ENCODE data around the gene KRI1.

Gene KRI1

DNA sequence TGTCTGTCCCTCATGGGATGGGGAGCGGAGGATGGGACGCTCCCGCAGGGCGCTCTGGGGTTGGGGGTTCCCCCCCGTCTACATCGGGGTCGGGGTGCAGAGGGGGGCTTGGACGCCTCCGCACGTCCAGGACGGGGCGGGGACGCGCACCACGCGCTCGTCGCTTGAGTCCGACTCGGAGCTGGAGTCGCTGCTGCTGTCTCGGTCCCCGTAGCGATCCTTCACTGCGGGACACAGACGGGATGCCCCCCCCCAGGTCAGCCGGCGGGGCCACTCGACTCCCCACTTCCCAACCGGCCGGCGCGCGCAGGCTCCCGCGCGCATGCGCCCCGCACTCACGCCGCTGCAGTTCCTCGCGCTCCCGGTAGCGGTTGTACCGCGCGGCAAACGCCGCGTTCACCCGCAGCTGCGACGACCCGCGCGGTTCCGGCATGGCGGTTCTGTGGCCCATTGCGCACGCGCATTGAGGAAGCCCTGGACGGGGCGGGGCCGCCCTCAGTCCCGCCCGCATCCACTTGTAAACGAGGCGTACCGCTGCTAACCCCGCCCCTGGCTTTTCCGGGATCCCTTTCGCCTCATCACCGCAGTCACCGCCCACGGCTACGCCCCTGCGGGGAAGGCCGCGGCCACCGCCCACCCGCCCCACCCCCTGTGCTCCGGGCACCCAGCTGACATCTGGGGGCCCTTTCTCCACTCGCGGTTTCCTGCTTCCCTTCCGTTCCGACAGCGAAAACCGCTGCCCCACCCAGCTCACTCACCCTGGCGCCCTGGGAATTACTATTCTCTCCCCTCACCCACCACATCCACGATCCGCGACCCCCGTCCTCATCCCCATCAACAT is at the start of gene KRI1:
Gene KRI1, minus strand, starts transcription at position 444 of the 841 bp plus-strand sequence. Its CDS starts 11 bp downstream, at position 433.
- DNase-seq (ENCODE audit: low read depth) = peak; percentile 98

DNA sequence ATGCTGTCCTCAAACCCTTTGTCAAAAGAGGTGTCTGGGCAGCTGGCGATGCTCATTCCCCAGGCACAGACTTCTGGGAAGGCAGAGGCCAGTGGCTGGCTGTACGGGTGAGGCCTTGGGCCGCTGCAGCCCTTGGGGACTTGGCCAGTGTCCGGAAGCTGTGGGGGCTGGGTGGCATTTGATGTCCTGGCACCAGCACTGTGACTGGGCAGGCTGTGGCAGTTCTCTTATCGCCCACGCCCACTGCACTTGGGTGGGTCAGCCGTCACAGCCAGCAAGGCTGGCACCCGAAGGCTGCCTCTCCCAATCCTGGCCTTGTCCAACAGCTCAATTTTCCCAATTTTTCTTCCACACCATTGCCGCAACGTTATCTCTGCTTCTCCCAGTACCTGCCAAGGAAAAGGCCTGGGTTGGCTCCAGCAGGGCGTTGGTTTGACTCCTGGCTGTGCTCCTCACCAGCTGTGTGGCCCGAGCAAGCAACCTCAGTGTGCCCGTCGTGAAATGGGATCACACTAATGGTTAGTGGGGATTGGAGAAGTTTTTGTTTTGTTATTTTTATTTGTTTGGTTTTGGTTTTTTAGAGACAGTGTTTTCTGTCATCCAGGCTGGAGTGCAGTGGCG is 46.8 kb upstream of the KRI1 start:
- DNase-seq (ENCODE audit: low read depth) = no peak

DNA sequence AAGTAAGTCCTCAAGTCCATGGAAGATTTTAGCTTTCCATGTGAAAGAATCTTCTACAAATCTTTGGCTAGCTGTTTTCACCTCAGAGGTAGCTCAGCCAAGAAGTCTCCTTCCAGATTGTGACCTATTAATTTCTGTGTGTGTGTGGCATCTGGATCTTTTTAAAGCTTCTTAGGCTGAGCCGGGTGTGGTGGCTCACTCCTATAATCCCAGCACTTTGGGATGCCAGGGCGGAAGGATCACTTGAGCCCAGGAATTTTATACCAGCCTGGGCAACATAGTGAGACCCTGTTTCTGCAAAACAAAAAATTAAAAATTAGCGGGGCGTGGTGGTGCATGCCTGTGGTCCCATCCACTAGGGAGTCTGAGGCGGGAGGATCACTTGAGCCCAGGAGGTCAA is 46.1 kb upstream of the KRI1 start:
- no peak for DNase-seq (ENCODE audit: low read depth)

DNA sequence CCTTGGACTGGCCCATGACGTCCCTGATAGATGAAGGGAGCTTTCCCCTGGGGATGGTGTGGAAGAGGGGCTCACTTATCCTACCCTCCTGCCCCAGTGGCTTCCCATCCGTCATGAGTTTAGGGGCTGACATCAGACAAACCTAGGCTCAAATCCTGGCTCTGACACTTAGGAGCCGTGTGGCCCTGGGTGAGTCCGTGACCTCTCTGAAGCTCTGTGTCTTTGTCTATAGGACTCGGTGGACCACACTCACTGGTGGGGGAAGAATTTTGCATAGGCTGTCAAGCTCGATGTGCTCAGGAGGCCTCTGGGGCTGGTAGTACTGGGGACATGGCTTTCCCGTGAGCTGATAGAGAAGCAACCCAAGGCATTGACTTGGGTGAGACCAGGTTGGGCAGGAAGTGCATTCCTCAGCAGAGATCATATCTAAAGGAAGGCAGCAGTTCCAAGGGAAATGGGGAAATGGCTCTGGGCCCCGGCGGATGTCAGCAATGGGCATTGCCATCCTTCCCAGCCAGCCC is 38.7 kb upstream of the KRI1 start:
- DNase-seq (ENCODE audit: low read depth) = peak; percentile 37

DNA sequence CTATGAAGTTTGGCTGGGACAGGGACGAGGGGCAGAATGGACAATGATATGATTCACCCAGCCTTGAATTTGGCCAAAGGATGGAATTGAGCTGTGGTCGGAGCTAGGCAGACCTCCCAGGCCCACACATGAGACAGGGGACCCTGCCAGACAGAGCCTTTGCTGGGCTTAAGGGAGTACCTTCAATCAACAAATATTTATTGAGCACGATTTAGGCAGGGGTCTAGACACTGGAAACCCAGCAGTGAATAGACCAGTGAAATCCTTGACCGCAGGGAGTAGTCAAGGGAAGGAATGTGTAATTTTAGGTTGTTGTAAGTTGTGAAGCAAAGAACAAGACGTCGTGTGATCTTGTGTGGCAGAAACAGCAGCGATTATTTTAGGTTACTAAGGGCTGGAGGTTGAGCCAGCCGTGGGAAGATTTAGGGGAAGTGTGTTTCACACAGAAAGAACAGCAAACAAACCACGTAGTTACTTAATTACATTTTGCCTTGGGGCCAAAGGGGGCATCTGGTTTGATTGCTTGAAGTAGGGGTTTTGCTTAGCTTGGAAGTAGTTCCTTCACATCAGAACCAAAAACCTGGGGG is 38.2 kb upstream of the KRI1 start:
- no peak for DNase-seq (ENCODE audit: low read depth)

DNA sequence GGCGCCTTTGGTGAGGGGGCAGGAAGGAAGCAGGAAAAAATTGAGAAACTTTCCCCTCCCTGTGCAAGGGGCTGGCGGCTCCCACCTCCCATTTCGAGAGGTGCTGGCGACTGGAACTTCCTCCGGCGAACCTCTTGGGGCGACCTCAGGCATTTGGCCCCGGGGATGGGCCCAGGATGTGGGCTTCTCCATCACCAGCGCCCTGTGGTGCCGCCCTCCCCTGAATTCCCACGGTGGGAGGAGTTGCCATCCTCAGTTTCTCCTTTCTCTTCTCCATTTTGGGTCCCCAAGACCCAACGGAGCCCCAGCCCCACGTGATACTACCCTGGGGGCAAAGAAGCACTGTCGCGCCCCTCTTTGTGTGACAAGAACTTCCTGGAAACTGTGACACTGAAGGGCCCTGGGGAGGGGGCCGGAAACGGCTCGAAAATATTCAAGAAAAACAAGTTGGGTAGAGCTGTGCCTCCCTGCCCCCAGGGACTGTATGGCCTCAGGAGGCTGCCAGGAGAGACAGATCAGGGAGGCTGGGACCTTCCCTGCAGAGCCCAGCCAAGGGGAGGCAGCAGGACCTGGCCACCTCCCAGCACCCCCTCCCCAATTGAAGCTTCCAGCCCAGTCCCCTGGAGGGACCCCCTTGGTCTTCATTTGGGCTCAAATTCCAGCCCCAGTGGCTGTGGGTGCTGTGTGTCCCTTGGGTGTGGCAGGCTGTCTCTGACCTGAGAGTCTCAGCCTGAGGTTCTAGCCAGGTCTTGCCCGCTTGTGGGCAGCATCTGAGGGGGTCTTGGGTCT is 37.5 kb upstream of the KRI1 start:
- peak; percentile 45 for DNase-seq (ENCODE audit: low read depth)

DNA sequence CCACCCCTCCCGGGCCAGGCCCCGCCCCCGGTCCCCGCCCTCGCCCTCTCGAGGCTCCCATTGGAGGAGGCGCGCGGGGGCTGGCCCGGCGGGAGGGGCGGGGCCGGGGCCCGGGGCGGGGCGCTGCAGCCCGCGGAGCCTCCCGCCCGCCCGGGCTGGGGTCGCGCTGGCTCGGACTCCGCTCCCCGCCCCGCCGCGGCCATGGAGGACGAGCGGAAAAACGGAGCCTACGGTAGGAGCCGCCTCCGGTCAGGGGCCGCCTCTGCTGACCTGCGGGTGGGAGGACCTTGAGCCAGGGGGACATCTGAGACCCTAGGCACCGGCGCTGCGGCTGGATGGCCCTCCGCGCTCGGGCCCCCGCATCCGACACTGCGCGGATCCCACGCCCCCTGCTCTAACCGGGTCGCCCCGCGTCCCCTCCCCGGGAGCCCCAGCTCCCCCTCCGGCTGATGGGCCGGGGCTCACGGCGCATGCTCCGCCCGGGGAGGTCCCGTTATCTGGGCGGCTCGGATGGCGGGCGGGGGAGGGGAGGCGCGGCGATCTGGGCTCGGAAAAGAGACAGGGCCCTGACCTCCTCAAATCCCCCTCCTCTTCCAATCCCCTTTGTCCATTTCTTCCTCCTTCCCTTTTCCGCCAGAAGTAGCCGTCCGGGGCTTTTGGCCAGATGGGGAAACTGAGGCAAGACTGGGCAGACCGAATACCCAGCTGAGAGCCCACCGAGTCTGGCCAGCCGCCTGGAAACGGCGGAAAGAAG is 36.7 kb upstream of the KRI1 start:
- peak; percentile 81 for DNase-seq (ENCODE audit: low read depth)

DNA sequence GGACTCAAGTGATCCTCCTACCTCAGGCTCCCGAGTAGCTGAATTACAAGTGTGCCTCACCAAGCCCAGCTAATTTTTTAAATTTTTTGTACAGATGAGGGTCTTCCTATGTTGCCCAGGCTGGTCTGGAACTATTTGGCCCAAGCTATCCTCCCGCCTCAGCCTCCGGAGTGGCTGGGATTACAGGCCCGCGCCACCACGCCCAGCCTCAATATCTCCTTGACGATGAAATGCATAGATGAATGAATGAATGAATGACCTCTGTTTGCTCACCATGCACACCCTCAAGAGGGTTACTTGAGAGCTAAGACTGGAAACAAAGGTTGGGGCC is 36.2 kb upstream of the KRI1 start:
- no peak for DNase-seq (ENCODE audit: low read depth)

DNA sequence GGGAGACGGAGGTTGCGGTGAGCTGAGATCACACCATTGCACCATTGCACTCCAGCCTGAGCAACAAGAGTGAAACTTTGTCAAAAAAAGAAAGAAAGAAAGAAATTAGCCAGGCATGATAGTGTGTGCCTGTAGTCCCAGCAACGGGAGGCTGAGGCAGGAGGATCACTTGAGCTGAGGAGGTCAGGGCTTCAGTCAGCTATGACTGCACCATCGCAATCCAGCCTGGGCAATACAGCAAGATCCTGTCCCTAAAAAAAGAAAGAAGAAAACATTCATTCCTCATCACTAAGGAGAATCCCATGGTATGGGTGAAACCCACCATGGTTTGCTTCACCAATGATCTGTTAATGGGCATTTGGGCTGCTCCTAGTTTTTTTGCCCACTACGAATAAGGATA is 34.3 kb upstream of the KRI1 start:
- DNase-seq (ENCODE audit: low read depth) = no peak

DNA sequence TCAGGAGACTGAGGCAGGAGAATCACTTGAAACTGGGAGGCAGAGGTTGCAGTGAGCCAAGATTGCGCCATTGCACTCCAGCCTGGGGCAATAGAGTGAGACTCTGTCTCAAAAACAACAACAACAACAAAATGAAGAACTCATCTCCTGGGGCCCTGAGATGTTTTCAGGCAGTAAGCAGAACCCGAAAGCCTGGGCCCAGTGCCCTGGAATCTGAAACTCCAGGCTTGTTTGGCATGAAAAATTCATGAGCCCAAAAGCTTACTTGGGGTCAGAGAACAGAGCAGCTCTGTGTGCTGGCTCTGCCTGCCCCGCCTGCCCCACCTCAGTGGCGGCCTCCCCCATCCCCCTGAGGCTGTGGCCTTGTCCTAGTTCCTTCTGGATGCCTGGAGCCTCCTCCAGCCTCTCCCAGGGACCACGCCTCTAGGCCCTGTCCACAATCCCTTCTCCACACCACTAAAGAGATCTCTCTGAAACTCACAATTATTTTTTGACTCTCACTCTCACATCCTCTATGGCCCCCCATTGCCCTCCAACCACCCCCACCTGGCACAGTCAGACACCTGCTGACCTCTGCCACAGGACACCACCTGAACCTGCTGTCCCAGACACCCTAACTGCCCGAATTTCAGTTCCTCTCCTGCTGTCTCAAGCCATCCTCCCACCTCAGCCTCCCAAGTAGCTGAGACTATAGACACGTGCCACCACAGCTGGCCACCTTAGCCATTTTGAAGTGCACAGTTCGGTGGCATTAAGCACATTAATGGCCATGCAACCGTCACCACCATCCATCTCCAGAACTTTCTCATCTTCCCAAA is 28.2 kb upstream of the KRI1 start:
- no peak for DNase-seq (ENCODE audit: low read depth)

DNA sequence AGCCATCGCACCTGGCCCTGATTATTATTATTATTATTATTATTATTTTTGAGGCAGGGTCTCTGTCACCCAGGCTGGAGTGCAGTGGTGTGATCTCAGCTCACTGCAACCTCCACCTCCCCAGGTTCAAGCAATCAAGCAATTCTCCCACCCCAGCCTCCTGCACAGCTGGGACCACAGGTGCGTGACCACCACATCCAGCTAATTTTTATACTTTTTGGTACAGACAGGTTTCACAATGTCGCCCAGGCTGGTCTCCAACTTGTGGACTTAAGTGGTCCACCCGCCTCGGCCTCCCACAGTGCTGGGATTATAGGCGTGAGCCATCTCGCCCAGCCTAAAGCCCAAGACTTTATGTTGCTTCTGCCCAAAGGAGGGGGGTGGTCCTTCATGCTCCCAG is 27.3 kb upstream of the KRI1 start:
- no peak for DNase-seq (ENCODE audit: low read depth)

DNA sequence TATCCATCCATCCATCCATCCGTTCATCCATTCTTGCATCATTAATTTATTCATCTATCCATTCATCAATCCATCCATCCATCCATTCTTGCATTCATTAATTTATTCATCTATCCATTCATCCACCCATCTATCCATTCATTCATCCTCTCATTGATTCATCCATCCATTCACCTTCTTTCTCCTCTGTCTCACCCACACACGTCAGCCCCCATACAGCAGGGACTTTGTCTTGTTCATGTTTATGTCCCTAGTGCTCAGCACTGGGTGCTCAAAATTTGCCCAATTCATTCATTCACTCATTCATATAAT is 22.0 kb upstream of the KRI1 start:
- no peak for DNase-seq (ENCODE audit: low read depth)

DNA sequence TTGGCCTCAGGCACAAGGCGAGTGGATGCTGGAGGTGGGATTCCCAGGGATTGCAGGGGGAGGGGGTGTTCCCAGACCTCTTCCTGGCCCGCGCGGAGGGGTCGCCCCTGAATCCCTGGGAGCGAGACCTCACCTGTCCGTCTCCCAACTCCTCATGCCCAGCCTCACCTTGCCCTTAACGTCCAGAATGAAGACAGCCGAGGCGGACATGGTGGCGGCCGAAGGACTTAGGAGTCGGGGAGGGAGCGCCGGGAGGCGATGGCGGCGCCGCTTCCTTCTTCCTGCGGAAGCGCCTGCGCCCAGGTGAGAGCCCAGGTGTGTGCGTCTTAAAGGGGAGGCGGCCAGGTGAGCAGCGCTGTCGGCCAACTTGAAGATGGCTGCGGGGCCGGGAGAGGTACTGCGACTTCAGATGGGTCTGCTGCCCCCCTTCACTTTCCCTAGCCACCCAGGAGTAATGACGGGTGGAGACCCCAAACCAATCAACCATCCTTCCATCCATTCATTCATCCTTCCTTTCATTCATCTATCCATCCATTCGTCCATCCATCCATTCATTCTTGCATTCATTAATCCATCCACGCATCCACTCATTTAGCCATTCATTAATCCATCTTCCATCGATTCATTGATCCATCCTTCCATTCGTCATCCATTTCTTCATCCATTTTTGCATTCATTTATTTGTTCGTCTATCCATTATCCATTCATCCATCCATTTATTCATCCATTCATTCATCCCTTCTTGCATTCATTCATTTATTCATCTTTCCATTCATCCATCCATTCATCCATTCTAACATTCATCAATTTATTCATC is 21.4 kb upstream of the KRI1 start, which contains the start of gene AP1M2:
Gene AP1M2, minus strand, starts transcription at position 291 of the 817 bp plus-strand sequence. Its CDS starts 81 bp downstream, at position 210.
- DNase-seq (ENCODE audit: low read depth) = no peak

DNA sequence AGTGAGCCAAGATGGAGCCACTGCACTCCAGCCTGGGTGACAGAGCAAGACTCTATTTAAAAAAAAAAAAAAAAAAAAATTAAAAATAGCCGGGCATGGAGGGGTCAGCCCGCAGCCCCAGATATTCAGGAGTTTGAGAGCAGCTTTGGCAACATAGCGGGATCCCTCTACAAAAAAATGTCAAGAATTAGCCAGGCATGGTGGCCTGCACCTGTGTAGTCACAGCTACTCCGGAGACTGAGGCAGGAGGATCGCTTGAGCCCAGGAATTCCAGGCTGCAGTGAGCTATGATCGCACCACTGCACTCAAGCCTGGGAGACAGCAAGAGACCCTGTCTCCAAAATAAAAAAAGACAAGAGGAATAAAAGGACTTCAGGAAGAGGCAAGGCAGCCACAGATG is 20.6 kb upstream of the KRI1 start:
- DNase-seq (ENCODE audit: low read depth) = no peak

DNA sequence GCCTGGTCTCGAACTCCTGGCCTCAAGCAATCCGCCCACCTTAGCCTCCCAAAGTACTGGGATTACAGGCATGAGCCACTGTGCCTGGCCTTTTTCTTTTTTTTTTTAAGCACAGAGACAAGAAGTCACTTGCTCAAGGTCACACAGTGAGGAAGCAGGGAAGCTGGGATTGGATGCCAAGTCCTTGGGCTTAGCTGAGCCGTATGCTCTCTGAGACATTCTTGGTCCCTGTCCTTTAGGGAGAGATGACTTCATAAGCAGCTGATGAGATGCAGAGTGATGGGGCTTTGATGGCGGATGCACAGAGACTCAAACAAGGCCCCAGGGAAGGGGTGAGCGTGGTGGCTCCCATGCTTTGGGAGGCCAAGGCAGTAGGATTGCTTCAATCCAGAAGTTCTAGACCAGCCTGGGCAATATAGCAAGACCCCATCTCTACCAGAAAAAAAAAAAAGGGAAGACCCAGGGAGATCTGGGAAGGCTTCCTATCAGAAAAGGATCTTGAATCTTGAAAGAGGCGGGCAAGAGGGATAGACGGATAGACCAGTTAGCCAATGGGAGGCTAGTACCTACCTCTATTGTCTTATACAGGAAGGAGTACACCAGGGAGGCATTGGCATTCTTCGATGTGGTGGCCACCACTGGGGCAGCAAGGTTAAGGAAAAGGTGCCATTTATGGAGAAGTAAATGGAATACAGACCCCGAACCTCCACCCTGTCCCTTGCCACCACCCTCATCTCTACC is 17.4 kb upstream of the KRI1 start:
- peak; percentile 32 for DNase-seq (ENCODE audit: low read depth)

DNA sequence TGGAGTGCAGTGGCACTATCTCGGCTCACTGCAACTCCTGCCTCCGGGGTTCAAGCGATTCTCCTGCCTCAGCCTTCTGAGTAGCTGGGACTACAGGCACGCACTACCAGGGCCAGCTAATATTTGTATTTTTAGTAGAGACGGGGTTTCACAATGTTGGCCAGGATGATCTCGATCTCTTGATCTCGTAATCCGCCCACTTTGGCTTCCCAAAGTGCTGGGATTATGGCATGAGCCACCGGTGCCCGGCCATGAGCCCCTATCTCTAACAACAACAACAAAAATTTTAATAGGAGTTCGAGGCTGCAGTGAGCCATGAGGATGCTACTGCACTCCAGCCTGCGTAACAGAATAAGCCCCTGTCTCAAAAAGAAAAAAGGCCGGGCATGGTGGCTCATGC is 16.3 kb upstream of the KRI1 start:
- DNase-seq (ENCODE audit: low read depth) = no peak

DNA sequence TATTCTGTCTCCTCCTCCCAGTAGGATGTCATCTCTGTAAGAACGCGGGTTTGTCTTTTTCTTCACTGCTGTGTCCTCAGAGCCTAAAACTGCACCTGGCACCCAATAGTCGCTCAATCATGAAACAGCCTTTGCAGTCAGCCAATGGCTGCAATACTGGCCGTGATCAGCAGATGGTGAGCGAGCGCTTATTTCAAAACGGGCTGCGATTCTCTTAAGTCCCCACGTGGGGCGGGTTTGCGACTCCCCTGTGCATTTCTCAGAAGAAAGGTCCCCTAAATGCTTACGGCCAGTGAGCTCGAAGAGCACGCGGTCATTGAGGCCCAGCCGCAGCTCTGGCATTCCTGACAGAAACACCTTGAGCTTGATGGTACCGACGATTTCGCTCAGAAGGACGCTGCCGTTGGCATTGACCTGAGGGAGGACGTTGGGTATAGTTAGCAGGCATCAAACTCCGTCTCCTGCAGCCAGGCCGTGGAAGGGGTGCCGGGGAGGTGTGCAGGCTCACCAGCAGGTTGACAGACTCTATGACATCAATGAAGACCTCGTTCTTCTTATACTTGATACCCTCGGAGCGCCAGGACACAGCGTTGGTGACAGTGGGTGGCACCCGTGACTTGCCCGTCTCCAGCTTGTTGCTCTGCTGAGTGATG is 15.3 kb upstream of the KRI1 start:
- peak; percentile 96 for DNase-seq (ENCODE audit: low read depth)

DNA sequence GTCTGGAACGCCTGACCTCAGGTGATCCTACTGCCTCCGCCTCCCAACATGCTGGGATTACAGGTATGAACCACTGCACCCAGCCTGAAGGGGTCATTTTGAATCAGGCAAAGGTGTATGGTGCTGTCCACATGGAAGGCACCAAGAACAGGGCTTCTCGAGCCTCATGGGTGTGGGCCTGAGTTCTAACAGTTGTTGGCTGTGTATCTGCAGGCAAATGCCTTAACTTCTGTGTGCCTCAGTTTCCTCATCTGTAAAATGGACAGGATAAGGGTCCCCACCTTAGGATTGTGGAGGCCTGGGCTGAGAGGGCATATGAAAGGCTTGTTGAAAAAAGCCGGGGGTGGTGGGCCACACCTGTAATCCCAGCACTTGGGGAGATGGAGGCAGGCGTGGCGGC is 12.1 kb upstream of the KRI1 start:
- no peak for DNase-seq (ENCODE audit: low read depth)

All from ELR (cell line).